ENCODE results near the gene CDCP2. TPM values are rescaled to one million over a fixed set of nuclear protein-coding genes. Genes with fewer than 3 reads are reported as not detected.

The CDCP2 gene
- polyA plus RNA-seq, 2 of the 4 experiments (the other 2 are of a cell fraction), result not detected

GRCh38 chr1:54109129-54110090 is 43.4 kb downstream of the CDCP2 start:
- Histone ChIP-seq H3K27ac (no peak overlapping the region), H3K4me1 (no peaks in the 10 kb centered on the region), H3K4me2 (no peak overlapping the region), H3K9me3 (no peaks in the 10 kb centered on the region), H3K4me3 (no peak overlapping the region)
- no peak for TF ChIP-seq CHD2 (IDR thresholded peaks at IDR 0.05; ENCODE audit: low read length, partially characterized antibody)
- no peak for TF ChIP-seq FOSB (CRISPR knock-in tag; IDR thresholded peaks at IDR 0.05)
- TF ChIP-seq USF2 (IDR thresholded peaks at IDR 0.05), result no peak
- TF ChIP-seq MAZ (IDR thresholded peaks at IDR 0.05; ENCODE audit: borderline replicate concordance, low read depth, low read length), result no peak
- no peak for TF ChIP-seq PBX3 (IDR thresholded peaks at IDR 0.05)
- TF ChIP-seq SREBF2 (IDR thresholded peaks at IDR 0.05), result no peak
- TF ChIP-seq SMC3 (IDR thresholded peaks at IDR 0.05), result no peak
- no peak for TF ChIP-seq ZSCAN20 (CRISPR knock-in tag; IDR thresholded peaks at IDR 0.05)
- TF ChIP-seq BCL3 (IDR thresholded peaks at IDR 0.05), result no peak
- TF ChIP-seq MAFK (IDR thresholded peaks at IDR 0.05; ENCODE audit: partially characterized antibody), result no peak
- no peak for TF ChIP-seq CEBPB (IDR thresholded peaks at IDR 0.05)
- TF ChIP-seq RARB (CRISPR knock-in tag; IDR thresholded peaks at IDR 0.05), result no peak
- no peak for TF ChIP-seq HEYL (CRISPR knock-in tag; IDR thresholded peaks at IDR 0.05)
- TF ChIP-seq KDM5A (IDR thresholded peaks at IDR 0.05), result no peak
- TF ChIP-seq POLR2AphosphoS2 (conservative IDR thresholded peaks at IDR 0.05; ENCODE audit: low read length), result no peak
- CTCF ChIA-PET, result no interaction called here
- FAIRE-seq (no peak), ATAC-seq (no peak), DNase-seq (ENCODE audit: low read depth in 1 of 2, low spot score in 1 of 2) (no peak)
- 70% methylated on average over 6 of the region's 6 CpGs for WGBS (ENCODE audit: missing lambda C conversion rate)
- POLR2A ChIA-PET, result no interaction called here

- Histone ChIP-seq H3K9me3 (no peaks in the 10 kb centered on the region), H3K4me3 (no peak overlapping the region), H3K4me2 (no peak overlapping the region), H3K27ac (no peak overlapping the region), H3K4me1 (no peaks in the 10 kb centered on the region)
- ChIA-PET POLR2A (no interaction called here), CTCF (interaction anchor here (1.1 to 1.2 kb wide), 4 partner anchors 9 to 381 kb away, joined by 3 to 5 read pairs (median 4); no protein-coding TSS in a partner anchor)
- ATAC-seq (no peak), FAIRE-seq (no peak), DNase-seq (ENCODE audit: low read depth in 1 of 2, low spot score in 1 of 2) (no peak)
- TF ChIP-seq HOXB5 (CRISPR knock-in tag; IDR thresholded peaks at IDR 0.05), result no peak
- 73% methylated on average over 3 of the region's 3 CpGs for WGBS (ENCODE audit: missing lambda C conversion rate)
These were observed 44.6 kb downstream of the CDCP2 start for GRCh38 chr1:54108156-54108555.

GRCh38 chr1:54107131-54107530 is 45.7 kb downstream of the CDCP2 start:
- no peak for FAIRE-seq
- no peak for TF ChIP-seq RCOR1 (IDR thresholded peaks at IDR 0.05; ENCODE audit: low read depth, low read length)
- TF ChIP-seq HOXA7 (CRISPR knock-in tag; IDR thresholded peaks at IDR 0.05), result no peak
- TF ChIP-seq TFCP2L1 (CRISPR knock-in tag; IDR thresholded peaks at IDR 0.05), result no peak
- TF ChIP-seq PHF8 (IDR thresholded peaks at IDR 0.05; ENCODE audit: borderline replicate concordance, low read depth), result no peak
- TF ChIP-seq ATOH8 (CRISPR knock-in tag; IDR thresholded peaks at IDR 0.05; ENCODE audit: low read depth), result no peak
- no peak for TF ChIP-seq ZFP36 (IDR thresholded peaks at IDR 0.05; ENCODE audit: borderline replicate concordance, partially characterized antibody)
- TF ChIP-seq EHF (CRISPR knock-in tag; IDR thresholded peaks at IDR 0.05), result no peak
- TF ChIP-seq ESRRA (IDR thresholded peaks at IDR 0.05; ENCODE audit: borderline replicate concordance, low read length), result no peak
- no peak for TF ChIP-seq NPAS2 (CRISPR knock-in tag; IDR thresholded peaks at IDR 0.05; ENCODE audit: borderline replicate concordance)
- no peak for TF ChIP-seq CBX8 (IDR thresholded peaks at IDR 0.05)
- TF ChIP-seq MAX (IDR thresholded peaks at IDR 0.05), result no peak
- TF ChIP-seq ZC3H11A (IDR thresholded peaks at IDR 0.05), result no peak
- TF ChIP-seq MAZ (IDR thresholded peaks at IDR 0.05; ENCODE audit: borderline replicate concordance, low read depth, low read length), result no peak
- TF ChIP-seq POLR2A (IDR thresholded peaks at IDR 0.05; ENCODE audit: low read length), result no peak
- TF ChIP-seq ZSCAN20 (CRISPR knock-in tag; IDR thresholded peaks at IDR 0.05), result no peak
- no peak for TF ChIP-seq EP300 (IDR thresholded peaks at IDR 0.05)
- TF ChIP-seq FOXS1 (CRISPR knock-in tag; IDR thresholded peaks at IDR 0.05), result no peak
- TF ChIP-seq USF2 (IDR thresholded peaks at IDR 0.05), result no peak
- CTCF ChIA-PET, result interaction anchor here (1.2 kb wide), 1 partner anchor 8 kb away, joined by 5 read pairs; no protein-coding TSS in a partner anchor

More at GRCh38 chr1:54107131-54107530, 45.7 kb downstream of the CDCP2 start:
- H3K4me1 ChIP-seq, result no peaks in the 10 kb centered on the region
- DNase-seq (ENCODE audit: low read depth in 1 of 2, low spot score in 1 of 2) (no peak), ATAC-seq (no peak)
- POLR2A ChIA-PET, result no interaction called here
- H3K4me3 ChIP-seq, result no peak overlapping the region
- H3K27ac ChIP-seq, result no peak overlapping the region
- H3K9me3 ChIP-seq, result no peaks in the 10 kb centered on the region
- WGBS (ENCODE audit: missing lambda C conversion rate), result 82% methylated on average over 2 of the region's 2 CpGs
- no peak overlapping the region for H3K4me2 ChIP-seq

Data from A549 (cell line).